Neural crest cell (in vitro differentiated cells): Measurements from ENCODE around the gene C1QTNF1. TPM values are rescaled to one million over a fixed set of nuclear protein-coding genes. Genes with fewer than 3 reads are reported as not detected.

Source experiments
- DNase-seq: peaks from one replicate; pipeline ENCODE4 v3.0.0; 2021; ENCODE audit warnings: low read depth, mixed read lengths, low spot score
- H3K27ac Mint-ChIP-seq: one replicate; pipeline ENCODE4 v1.8.0; 2021; ENCODE audit warnings: mild to moderate bottlenecking, mixed read lengths; ENCODE audit not compliant: unreplicated experiment
- H3K27me3 Mint-ChIP-seq: 2 replicates; pipeline ENCODE4 v1.8.0; 2021; ENCODE audit warnings: low read depth, mild to moderate bottlenecking, mixed read lengths
- H3K36me3 Mint-ChIP-seq: 2 replicates; pipeline ENCODE4 v1.8.0; 2021; ENCODE audit warnings: low read depth, mild to moderate bottlenecking, mixed read lengths
- H3K4me1 Mint-ChIP-seq: 2 replicates; pipeline ENCODE4 v1.8.0; 2021; ENCODE audit warnings: mixed read lengths
- H3K4me3 Mint-ChIP-seq: one replicate; pipeline ENCODE4 v1.8.0; 2021; ENCODE audit warnings: mild to moderate bottlenecking, mixed read lengths
- H3K9me3 Mint-ChIP-seq: 2 replicates; pipeline ENCODE4 v1.8.0; 2021; ENCODE audit warnings: mixed read lengths
- CTCF ChIP-seq: fragments of 200-600 bp; sonication (generic); conservative IDR thresholded peaks from 2 replicates; pipeline ENCODE4 v1.5.0; 2021; ENCODE audit warnings: antibody characterized with exemption, mild to moderate bottlenecking
- total RNA-seq: library from RNA; stranded (reverse); gene quantifications from 2 replicates; pipeline ENCODE4 v1.2.1, GENCODE V29; 2021

C1QTNF1 gene
- total RNA-seq, 1 donor from 2014 or later = 0.89 TPM

- Mint-ChIP-seq H3K36me3 (peaks cover 3% of the 10 kb centered on the region), H3K27me3 (no peaks in the 10 kb centered on the region), H3K27ac (no peak overlapping the region), H3K9me3 (peaks cover 11% of the 10 kb centered on the region), H3K4me3 (peak overlapping the region; percentile 88), H3K4me1 (peaks cover 32% of the 10 kb centered on the region)
- TF ChIP-seq CTCF = no peak
- no peak for DNase-seq
Observed at GRCh38 chr17:79011451-79012147, 12.4 kb upstream of the C1QTNF1 start.

DNA sequence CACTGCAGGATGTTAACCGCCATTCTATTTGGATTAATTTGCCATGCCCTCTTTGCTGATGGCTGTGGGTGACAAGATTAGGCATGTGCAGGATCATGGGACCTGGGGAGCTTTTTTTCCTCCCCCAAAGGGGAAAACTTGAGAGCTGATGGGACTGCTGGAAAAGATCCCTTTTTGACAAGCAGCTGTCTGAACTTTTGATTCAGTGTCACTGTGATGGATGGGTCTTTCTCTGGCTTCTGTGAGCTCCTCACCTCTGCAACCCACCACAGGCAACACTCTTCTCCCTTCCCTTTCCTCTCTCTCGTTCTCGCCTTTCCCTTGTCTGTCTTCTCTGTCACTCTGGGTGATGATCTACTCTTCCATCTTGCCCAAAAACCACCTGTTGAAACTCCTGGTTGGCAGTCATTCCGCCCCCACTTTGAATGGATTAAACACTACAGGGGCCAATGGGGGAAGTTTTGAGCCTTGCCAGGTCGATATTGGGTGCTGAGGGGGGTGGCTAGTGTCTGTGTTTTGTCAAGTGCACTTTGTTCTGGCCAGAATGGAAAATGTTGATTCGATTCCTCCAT lies 11.3 kb upstream of the C1QTNF1 start:
- H3K36me3 Mint-ChIP-seq = peaks cover 6% of the 10 kb centered on the region
- H3K4me3 Mint-ChIP-seq = no peak overlapping the region
- peaks cover 24% of the 10 kb centered on the region for H3K4me1 Mint-ChIP-seq
- H3K9me3 Mint-ChIP-seq = peaks cover 13% of the 10 kb centered on the region
- DNase-seq = no peak
- TF ChIP-seq CTCF = no peak
- H3K27me3 Mint-ChIP-seq = no peaks in the 10 kb centered on the region
- no peak overlapping the region for H3K27ac Mint-ChIP-seq

DNA sequence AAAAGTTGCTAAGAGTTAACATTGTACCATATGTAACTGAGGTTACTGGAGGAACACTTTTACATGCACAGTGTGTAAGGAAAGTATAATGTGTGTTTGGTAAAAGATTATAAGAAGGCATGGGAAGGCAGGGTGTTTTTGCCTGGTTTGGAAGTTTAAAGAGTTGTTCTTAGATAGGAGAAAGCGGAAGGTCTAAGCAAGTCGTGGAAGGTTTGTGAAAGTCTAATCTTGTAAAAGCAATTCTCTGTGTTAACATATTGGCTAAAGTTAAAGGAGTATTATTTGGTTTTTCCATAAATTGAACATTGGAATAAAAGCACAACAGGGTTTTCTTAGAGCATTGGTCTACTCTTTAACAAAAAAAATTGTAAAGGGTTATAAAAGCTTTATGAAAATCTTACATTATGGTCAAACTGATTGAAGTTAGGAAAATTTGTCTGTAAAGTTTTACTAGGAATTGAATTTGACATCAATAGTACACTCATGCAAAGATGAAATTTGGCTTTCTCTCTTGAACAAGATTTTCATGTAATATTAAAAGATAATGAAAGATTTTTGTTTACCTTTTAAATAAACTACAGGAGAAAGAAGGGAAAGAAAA lies 9.7 kb upstream of the C1QTNF1 start:
- DNase-seq = no peak
- TF ChIP-seq CTCF = no peak
- no peak overlapping the region for H3K27ac Mint-ChIP-seq
- peaks cover 6% of the 10 kb centered on the region for H3K36me3 Mint-ChIP-seq
- peaks cover 11% of the 10 kb centered on the region for H3K4me1 Mint-ChIP-seq
- peaks cover 7% of the 10 kb centered on the region for H3K27me3 Mint-ChIP-seq
- H3K4me3 Mint-ChIP-seq = no peak overlapping the region
- peaks cover 15% of the 10 kb centered on the region for H3K9me3 Mint-ChIP-seq

DNA sequence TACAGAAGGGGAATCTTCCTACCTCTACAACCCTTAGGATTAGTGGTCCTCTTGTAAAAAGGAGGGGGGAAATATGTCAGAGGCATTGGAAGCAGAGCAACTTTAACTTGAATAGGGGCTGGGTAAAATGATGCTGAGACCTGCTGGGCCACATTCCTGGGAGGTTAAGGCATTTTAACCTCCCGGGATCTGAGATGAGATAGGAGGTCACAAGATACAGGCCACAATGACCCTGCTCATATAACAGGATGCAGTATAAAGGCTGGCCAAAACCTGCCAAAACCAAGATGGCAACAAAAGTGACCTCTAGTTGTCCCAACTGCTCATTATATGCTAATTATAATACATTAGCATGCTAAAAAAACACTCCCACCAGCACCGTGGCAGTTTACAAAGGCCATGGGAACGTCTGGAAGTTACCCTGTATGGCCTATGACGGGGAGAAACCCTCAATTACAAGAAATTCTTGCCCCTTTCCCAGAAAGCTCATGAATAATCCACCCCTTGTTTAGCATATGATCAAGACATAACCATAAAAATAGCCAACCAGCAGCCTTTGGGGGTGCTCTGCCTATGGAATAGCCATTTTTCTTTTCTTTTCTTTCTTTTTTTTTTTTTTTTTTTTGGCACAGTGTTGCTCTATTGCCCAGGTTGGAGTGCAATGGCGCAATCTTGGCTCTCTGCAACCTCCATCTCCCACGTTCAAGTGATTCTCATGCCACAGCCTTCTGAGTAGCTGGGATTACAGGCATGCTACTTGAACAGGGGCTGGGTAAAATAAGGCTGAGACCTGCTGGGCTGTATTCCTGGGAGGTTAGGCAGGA lies 6.2 kb upstream of the C1QTNF1 start:
- peaks cover 12% of the 10 kb centered on the region for H3K9me3 Mint-ChIP-seq
- H3K4me1 Mint-ChIP-seq = no peaks in the 10 kb centered on the region
- peaks cover 6% of the 10 kb centered on the region for H3K36me3 Mint-ChIP-seq
- H3K27me3 Mint-ChIP-seq = peaks cover 41% of the 10 kb centered on the region
- H3K27ac Mint-ChIP-seq = no peak overlapping the region
- DNase-seq = no peak
- TF ChIP-seq CTCF = no peak
- no peak overlapping the region for H3K4me3 Mint-ChIP-seq

DNA sequence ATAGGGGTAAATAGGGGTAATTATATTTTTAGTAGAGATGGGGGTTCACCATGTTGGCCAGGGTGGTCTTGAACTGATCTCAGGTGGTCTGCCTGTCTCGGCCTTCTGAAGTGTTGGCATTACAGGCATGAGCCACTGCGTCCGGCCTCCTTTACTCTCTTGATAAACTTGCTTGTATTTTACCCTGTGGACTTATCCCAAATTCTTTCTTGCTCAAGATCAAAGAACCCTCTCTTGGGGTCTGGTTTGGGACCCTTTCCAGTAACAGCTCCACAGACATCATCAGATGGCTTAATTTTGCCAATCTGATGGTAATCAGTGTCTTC lies 5.6 kb upstream of the C1QTNF1 start:
- no peak for TF ChIP-seq CTCF
- Mint-ChIP-seq H3K27me3 (peaks cover 47% of the 10 kb centered on the region), H3K4me3 (no peak overlapping the region), H3K4me1 (peaks cover 2% of the 10 kb centered on the region), H3K36me3 (peaks cover 6% of the 10 kb centered on the region), H3K27ac (no peak overlapping the region), H3K9me3 (peaks cover 9% of the 10 kb centered on the region)
- DNase-seq = no peak
